Duodenal mucosa (tissue), 2 donors: ENCODE measurements around the gene LAMC2.

Experiments used
- H3K27ac ChIP-seq: one replicate; pipeline ENCODE4 v1.7.0; 2013; ENCODE audit warnings: low read depth, low read length
- H3K27me3 ChIP-seq, 2 donors: one replicate each; pipeline ENCODE4 v1.7.0; 2013; ENCODE audit warnings: low read length in 2 of 2, control low read depth in 1 of 2; ENCODE audit not compliant: insufficient read depth in 2 of 2, control insufficient read depth in 1 of 2
- H3K36me3 ChIP-seq, 2 donors: one replicate each; pipeline ENCODE4 v1.7.0; 2013; ENCODE audit warnings: low read length in 2 of 2, control low read depth in 1 of 2; ENCODE audit not compliant: insufficient read depth in 2 of 2, control insufficient read depth in 1 of 2
- H3K4me1 ChIP-seq, 2 donors: one replicate each; pipeline ENCODE4 v1.7.0; 2013; ENCODE audit warnings: low read length in 2 of 2, control low read depth in 1 of 2; ENCODE audit not compliant: insufficient read depth in 2 of 2, control insufficient read depth in 1 of 2
- H3K4me3 ChIP-seq, 2 donors: one replicate each; pipeline ENCODE4 v1.7.0; 2013; ENCODE audit warnings: low read length in 2 of 2, low read depth in 1 of 2
- H3K9ac ChIP-seq, 2 donors: one replicate each; pipeline ENCODE4 v1.7.0; 2013; ENCODE audit warnings: low read length in 2 of 2, low read depth in 1 of 2
- H3K9me3 ChIP-seq, 2 donors: one replicate each; pipeline ENCODE4 v1.7.0; 2013; ENCODE audit warnings: low read length in 2 of 2, control low read depth in 1 of 2; ENCODE audit not compliant: control insufficient read depth in 1 of 2

LAMC2 gene

DNA sequence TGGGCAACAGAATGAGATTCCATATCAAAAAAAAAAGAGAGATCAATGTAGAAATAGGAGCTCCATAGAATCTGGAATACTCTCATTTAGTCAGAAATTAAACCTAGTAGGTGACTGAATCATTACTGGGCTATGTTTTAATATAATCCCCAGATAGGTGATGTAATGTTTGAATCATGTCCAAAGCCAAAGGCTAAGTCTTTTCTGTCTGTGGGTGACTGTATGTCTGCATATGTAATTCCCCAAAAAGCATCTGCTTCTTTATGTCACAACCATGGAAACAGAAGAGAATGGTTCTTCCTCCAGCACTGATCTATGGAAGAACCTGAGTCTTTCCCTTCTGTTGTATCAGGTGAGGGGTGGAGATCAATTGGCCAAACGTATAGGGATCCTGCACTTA, 5.8 kb downstream of the LAMC2 start:
- Histone ChIP-seq H3K9me3 (no peaks in the 10 kb centered on the region), H3K4me1 (peaks cover 13 to 14% of the 10 kb centered on the region in 2 donors), H3K4me3 (no peak overlapping the region), H3K27me3 (peaks cover 0 to 3% of the 10 kb centered on the region in 2 donors), H3K36me3 (no peaks in the 10 kb centered on the region), H3K27ac (no peak overlapping the region), H3K9ac (no peak overlapping the region)

- no peaks in the 10 kb centered on the region for H3K36me3 ChIP-seq
- H3K4me3 ChIP-seq: no peak overlapping the region
- no peaks in the 10 kb centered on the region for H3K9me3 ChIP-seq
- H3K9ac ChIP-seq: no peak overlapping the region
- H3K27me3 ChIP-seq: no peaks in the 10 kb centered on the region
- no peak overlapping the region for H3K27ac ChIP-seq
- H3K4me1 ChIP-seq: peaks cover 13 to 14% of the 10 kb centered on the region in 2 donors
Observed at GRCh38 chr1:183193963-183194525, 8.0 kb downstream of the LAMC2 start.

GRCh38 chr1:183194527-183195141, 8.6 kb downstream of the LAMC2 start:
- no peak overlapping the region for H3K4me3 ChIP-seq
- no peaks in the 10 kb centered on the region for H3K9me3 ChIP-seq
- H3K27me3 ChIP-seq: no peaks in the 10 kb centered on the region
- H3K4me1 ChIP-seq: peaks cover 13 to 14% of the 10 kb centered on the region in 2 donors
- H3K9ac ChIP-seq: no peak overlapping the region
- H3K27ac ChIP-seq: no peak overlapping the region
- H3K36me3 ChIP-seq: no peaks in the 10 kb centered on the region

DNA sequence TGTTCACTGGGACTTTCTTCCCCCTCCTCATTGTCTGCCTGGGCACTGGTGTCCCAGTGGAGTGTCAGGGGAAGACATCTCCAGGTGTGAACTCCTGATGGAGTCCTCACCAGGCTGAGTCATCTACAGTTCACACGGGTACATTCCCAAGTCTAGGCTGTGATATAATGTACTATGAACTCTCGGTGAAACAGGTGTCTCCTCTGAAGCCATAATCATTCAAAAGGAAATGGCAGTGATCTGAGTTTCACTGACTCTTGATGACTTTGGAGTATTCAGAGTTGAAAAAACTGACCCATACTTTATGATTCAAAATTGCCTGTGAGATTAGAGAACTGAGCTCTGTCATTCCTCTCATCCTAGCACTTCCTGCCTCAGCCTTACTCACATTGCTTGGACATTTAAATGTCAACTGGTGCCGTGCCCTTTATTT, 9.1 kb downstream of the LAMC2 start:
- Histone ChIP-seq H3K9me3 (no peaks in the 10 kb centered on the region), H3K27me3 (no peaks in the 10 kb centered on the region), H3K36me3 (no peaks in the 10 kb centered on the region), H3K27ac (no peak overlapping the region), H3K4me3 (peak overlapping the region in 1 of 2 donors; percentile 5), H3K9ac (no peak overlapping the region), H3K4me1 (peaks cover 13 to 14% of the 10 kb centered on the region in 2 donors)

DNA sequence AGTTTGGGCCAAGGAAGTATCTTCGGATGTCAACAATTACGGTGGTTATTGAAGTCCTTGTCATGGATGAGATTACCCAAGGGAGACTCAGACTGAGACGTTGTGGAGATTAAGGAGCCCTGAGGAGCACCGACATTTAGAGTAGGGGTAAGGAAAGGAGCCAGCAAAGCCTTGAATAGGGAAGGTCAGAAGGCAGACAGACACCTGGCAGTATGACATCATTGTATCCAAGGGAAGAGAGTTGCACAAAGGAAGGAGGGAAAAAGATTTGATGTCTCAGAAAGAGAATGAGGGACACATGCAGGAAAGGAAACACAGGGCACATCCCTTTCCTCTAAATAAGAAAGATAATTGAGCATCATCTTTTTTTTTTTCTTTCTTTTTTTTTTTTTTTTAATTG, 11.7 kb downstream of the LAMC2 start:
- H3K36me3 ChIP-seq: no peaks in the 10 kb centered on the region
- H3K9ac ChIP-seq: no peak overlapping the region
- no peak overlapping the region for H3K4me3 ChIP-seq
- no peak overlapping the region for H3K27ac ChIP-seq
- H3K27me3 ChIP-seq: no peaks in the 10 kb centered on the region
- H3K9me3 ChIP-seq: no peaks in the 10 kb centered on the region
- peaks cover 13 to 14% of the 10 kb centered on the region in 2 donors for H3K4me1 ChIP-seq

- Histone ChIP-seq H3K9ac (no peak overlapping the region), H3K9me3 (no peaks in the 10 kb centered on the region), H3K4me3 (no peak overlapping the region), H3K27me3 (no peaks in the 10 kb centered on the region), H3K4me1 (peaks cover 13 to 14% of the 10 kb centered on the region in 2 donors), H3K36me3 (no peaks in the 10 kb centered on the region), H3K27ac (no peak overlapping the region)
Observed at GRCh38 chr1:183198463-183198862, 12.4 kb downstream of the LAMC2 start.

GRCh38 chr1:183199304-183199703, 13.2 kb downstream of the LAMC2 start:
- H3K27me3 ChIP-seq: no peaks in the 10 kb centered on the region
- no peak overlapping the region for H3K27ac ChIP-seq
- no peaks in the 10 kb centered on the region for H3K9me3 ChIP-seq
- H3K4me1 ChIP-seq: peaks cover 13 to 14% of the 10 kb centered on the region in 2 donors
- H3K36me3 ChIP-seq: no peaks in the 10 kb centered on the region
- H3K4me3 ChIP-seq: no peak overlapping the region
- H3K9ac ChIP-seq: no peak overlapping the region

- H3K27ac ChIP-seq: no peak overlapping the region
Observed at GRCh38 chr1:183200451-183200850, 14.4 kb downstream of the LAMC2 start.

DNA sequence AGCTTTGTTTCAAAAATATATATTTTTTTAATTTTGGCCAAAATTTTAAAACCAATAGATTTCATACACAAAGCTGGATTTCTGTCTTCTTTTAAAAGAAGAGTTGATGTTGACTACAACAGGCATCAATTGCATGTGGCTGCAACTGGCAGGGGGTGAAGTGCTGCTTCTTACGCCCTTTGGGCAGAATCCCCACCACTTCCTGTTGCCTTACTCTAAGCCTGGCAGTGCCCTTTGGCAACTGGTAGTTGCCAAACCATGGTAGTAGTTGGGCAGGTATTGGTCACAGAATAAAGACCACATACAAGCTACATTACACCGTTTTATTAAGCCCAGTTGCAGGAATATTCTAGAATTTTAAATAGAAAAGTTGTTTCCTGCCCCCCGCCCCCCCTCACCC, 17.0 kb downstream of the LAMC2 start:
- no peaks in the 10 kb centered on the region for H3K4me1 ChIP-seq
- H3K4me3 ChIP-seq: no peak overlapping the region

More at GRCh38 chr1:183200451-183200850, 14.4 kb downstream of the LAMC2 start:
- no peaks in the 10 kb centered on the region for H3K9me3 ChIP-seq
- no peaks in the 10 kb centered on the region for H3K36me3 ChIP-seq
- H3K27me3 ChIP-seq: no peaks in the 10 kb centered on the region
- H3K9ac ChIP-seq: no peak overlapping the region
- peaks cover 2 to 4% of the 10 kb centered on the region in 2 donors for H3K4me1 ChIP-seq
- no peak overlapping the region for H3K4me3 ChIP-seq

DNA sequence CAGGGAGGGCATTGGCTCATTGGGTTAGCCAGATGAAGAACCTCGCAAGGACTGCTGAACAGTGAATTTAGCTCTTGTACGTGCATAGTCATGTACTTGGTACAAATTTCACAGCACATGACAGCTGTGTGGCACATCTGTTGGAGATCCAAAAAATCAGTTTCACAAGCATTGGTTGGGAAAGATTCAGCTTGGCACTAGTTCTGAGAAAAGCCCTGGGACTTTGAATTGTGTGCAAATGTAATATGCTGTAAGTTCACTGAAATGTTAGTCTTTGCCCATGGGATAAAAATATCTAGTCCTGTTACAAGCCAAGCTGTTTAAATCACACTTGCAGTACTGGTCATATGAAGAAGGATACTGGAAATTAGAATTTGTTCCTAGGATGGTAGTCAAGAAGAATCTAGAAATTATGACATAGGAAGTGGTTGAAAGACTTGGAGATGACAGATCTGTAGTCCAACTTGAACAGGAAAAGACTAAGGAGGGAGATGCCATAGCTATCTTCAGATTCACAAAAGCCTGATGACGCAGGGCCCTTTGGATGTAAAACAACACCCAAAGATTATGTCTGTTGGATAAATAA, 19.2 kb downstream of the LAMC2 start:
- H3K27ac ChIP-seq: no peak overlapping the region

More for the DNA sequence above, 17.0 kb downstream of the LAMC2 start:
- Histone ChIP-seq H3K27ac (no peak overlapping the region), H3K36me3 (no peaks in the 10 kb centered on the region), H3K27me3 (no peaks in the 10 kb centered on the region), H3K9ac (no peak overlapping the region), H3K9me3 (no peaks in the 10 kb centered on the region)

More for the DNA sequence above, 19.2 kb downstream of the LAMC2 start:
- Histone ChIP-seq H3K36me3 (no peaks in the 10 kb centered on the region), H3K9ac (no peak overlapping the region), H3K27me3 (no peaks in the 10 kb centered on the region), H3K9me3 (no peaks in the 10 kb centered on the region), H3K4me3 (no peak overlapping the region), H3K4me1 (no peaks in the 10 kb centered on the region)
